HG03025 (cell line): ENCODE measurements around the gene TNS3.

ENCODE experiments used
- ATAC-seq: cut with Tn5 transposase; IDR thresholded peaks from one replicate; pipeline ENCODE4 v1.9.1; 2021; ENCODE audit warnings: mild to moderate bottlenecking, moderate library complexity; ENCODE audit not compliant: unreplicated experiment, low FRiP score

The TNS3 gene

GRCh38 chr7:47325337-47325736, 256.6 kb downstream of the TNS3 start:
- ATAC-seq, result no peak

DNA sequence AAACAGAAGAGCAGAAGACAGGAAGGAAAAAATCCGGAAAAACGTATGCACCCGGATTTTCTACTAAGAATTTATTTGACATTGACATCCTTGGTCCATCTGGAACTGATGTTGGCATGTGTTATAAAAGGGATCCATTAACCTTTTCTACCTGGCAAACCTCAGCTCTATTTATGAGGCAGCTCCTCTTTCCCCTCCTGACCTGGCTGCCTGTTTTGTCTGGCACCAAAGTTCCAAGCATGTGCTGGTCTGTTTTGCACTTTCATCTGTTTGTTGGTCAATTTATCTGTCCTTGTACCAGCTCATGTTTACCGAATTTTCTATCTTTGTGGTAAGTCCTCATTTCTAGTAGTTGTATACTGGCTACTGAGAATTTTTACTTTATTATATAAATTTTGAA, 258.0 kb downstream of the TNS3 start:
- no peak for ATAC-seq

- no peak for ATAC-seq
Measured at GRCh38 chr7:47322731-47323130, 259.2 kb downstream of the TNS3 start.

- no peak for ATAC-seq
Measured at GRCh38 chr7:47320296-47320695, 261.6 kb downstream of the TNS3 start.

- no peak for ATAC-seq
Measured at GRCh38 chr7:47318395-47319182, 263.3 kb downstream of the TNS3 start.

- ATAC-seq, result no peak
Measured at GRCh38 chr7:47317487-47317886, 264.4 kb downstream of the TNS3 start.

- ATAC-seq, result no peak
Measured at GRCh38 chr7:47314728-47315607, 266.9 kb downstream of the TNS3 start.

- no peak for ATAC-seq
Measured at GRCh38 chr7:47314248-47314647, 267.7 kb downstream of the TNS3 start.

- no peak for ATAC-seq
Measured at GRCh38 chr7:47313564-47313963, 268.3 kb downstream of the TNS3 start.

GRCh38 chr7:47311891-47312290, 270.0 kb downstream of the TNS3 start:
- ATAC-seq, result no peak

- ATAC-seq, result no peak
Measured at GRCh38 chr7:47310020-47310419, 271.9 kb downstream of the TNS3 start.

GRCh38 chr7:47308808-47309207, 273.1 kb downstream of the TNS3 start:
- ATAC-seq, result no peak

DNA sequence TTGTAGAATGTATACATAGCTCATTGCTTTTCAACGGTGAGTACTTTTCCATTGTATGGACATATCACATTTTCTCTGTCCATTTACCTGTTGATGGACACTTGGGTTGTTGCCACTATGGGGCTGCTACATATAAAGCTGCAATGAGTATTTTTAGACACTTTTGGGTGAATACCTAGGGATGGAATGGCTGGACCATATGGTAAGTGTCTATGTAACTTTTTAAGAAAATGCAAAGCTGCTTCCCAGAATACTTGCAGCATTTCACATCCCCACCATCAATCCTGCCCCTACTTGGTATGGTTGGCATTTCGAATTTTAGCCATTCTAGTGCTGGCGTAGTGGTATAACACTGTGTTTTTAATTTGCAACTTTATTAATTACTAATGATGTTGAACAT, 274.6 kb downstream of the TNS3 start:
- ATAC-seq, result no peak

GRCh38 chr7:47304727-47305719, 276.9 kb downstream of the TNS3 start:
- no peak for ATAC-seq

DNA sequence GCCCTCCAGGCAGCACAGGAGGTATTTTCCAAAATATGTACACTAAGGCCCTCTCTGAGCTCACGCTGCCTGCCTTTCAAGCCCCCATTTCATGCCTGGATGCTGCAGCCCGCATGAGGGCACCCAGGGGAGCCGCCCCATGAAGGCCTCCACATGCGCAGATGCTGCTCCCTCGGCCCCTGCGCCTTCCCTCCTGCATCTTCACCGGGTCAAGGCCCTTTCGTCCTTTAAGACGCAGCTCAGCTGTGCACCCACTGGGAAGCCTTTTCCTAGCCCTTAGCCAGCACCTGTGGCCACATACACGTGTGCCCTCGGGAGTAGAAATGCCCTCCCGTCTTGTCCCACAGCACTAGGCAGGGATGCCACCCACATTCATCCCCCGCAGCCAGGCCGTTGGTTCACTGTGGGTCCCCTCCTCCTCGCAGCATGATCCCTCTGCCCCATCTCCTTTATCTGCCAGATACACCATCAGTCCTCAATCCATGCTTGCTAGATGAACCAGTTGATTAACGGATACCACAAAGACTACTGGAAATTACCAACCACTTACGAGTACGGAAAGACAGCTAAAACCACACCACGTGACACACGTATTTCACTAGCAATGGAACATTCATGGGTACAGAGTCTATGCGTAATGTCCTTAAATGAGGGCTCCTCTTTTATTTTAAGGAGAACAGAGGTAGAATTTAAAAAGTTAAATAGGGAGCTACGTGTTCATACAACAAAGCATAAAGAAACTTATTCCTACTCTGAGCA, 278.0 kb downstream of the TNS3 start:
- ATAC-seq, result no peak

DNA sequence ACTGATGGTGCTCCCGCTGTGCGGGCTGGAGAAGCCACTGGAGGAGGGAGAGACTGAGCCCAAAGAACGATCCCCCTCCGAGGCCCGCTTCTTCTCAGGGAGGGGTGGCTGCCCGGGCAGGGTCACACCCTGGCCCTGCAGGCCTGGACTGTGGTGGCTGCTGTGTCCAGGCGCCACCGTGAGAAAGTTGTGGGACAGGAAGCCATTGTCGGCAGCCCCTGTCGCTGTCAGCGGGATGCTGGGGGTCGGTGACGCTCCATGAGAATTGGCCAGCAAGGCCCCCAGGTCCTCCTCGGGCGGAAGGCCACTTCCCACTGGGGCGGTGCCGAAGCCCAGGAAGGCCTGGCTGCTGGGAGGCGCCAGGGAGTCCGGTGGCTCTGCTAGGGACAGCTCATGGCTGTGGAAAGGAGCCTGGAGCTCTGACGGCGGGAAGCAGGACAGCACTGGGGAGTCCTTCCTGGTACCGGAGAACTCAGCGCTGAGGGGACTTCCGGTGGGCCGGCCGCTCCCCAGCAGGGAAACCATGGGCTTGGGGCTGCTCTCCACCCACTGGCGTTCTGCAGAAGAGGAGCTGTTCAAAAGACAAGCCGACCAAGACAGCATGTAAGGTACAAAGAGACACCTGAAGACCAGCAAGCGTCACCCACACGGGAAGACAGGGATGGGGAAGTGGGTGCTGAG, 278.8 kb downstream of the TNS3 start:
- ATAC-seq, result no peak

DNA sequence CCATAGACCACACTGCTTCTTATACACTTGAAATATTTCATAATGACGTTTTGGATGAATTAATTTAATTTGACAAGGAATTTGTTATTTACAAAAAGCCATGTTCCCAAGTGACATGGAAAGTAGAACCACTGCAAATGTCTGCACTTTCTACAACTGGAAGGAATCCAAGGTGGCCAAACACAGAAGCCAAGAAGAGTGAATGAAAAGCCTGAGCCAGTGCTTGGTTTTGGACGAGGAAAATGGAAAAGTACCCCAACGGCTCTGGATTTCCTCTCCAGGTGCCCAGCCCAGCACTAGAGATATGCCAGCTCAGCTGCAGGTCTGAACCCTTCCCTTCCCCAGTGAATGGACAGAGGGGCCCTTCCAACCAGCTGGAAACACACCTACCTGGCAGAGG, 279.4 kb downstream of the TNS3 start:
- no peak for ATAC-seq

DNA sequence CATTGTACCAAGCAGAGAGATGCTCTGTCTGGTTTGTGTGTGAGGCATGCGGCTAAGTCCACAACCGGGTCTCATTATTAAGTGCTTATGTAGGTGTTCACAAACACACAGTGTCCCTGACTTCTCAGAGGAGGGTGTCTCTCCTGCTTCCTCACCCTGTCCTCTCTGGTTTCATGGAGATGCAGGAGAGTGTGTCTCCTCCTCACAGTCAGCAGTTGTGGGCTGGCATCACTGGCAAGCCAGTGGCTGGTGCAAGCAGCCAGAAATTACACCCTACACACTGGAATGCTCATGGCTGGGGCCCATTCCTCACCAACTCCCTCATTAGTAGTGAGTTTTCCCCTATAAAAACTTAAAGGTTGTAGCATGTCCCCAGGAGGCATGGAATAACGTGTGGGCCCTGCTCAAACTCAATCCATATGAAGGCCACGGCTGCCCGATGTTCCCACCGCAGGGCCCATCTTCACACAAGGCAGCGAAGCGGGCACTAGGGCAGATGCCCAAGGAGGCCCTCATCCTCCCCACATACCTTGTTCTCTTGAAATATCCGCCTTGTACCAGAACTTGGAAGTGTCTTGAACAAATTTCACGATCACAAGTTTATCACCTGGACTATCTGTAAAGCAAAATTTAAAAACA, 280.1 kb downstream of the TNS3 start:
- ATAC-seq, result no peak

DNA sequence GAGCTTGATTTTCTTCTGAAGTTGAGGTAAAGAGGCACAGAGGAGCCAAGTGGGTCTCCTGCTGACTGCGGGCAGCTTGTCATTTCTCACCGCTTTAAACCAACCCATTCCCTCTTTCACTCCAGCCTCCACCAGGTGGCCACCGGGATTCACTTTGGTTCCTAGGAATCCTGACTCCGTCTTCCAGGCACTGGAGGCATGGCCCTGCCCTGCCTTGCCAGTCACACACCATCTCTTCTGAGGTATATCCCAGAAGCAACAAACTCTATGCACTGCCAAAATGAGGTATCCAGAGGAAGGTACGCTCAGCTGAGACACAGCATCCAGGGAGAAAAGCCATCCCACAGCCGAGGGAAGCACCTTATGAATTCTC, 280.8 kb downstream of the TNS3 start:
- ATAC-seq, result no peak
